HG03045 (cell line): ENCODE data around the gene CAMKK2.
"Not testable (repeated sequence)": the region's sequence is repeated elsewhere in the genome, so short reads cannot be mapped to it uniquely, and the experiment has no call there.

Experiments used
- ATAC-seq: cut with Tn5 transposase; IDR thresholded peaks from one replicate; pipeline ENCODE4 v1.9.1; 2021; ENCODE audit warnings: mild to moderate bottlenecking, moderate library complexity; ENCODE audit not compliant: unreplicated experiment

The CAMKK2 gene

GRCh38 chr12:121299662-121300061 is 3.2 kb upstream of the CAMKK2 start:
- no peak for ATAC-seq

- not testable (repeated sequence) for ATAC-seq
These were observed 1.9 kb upstream of the CAMKK2 start for GRCh38 chr12:121298411-121298810.

GRCh38 chr12:121297435-121297991 is 1.0 kb upstream of the CAMKK2 start:
- peak; percentile 4 for ATAC-seq

DNA sequence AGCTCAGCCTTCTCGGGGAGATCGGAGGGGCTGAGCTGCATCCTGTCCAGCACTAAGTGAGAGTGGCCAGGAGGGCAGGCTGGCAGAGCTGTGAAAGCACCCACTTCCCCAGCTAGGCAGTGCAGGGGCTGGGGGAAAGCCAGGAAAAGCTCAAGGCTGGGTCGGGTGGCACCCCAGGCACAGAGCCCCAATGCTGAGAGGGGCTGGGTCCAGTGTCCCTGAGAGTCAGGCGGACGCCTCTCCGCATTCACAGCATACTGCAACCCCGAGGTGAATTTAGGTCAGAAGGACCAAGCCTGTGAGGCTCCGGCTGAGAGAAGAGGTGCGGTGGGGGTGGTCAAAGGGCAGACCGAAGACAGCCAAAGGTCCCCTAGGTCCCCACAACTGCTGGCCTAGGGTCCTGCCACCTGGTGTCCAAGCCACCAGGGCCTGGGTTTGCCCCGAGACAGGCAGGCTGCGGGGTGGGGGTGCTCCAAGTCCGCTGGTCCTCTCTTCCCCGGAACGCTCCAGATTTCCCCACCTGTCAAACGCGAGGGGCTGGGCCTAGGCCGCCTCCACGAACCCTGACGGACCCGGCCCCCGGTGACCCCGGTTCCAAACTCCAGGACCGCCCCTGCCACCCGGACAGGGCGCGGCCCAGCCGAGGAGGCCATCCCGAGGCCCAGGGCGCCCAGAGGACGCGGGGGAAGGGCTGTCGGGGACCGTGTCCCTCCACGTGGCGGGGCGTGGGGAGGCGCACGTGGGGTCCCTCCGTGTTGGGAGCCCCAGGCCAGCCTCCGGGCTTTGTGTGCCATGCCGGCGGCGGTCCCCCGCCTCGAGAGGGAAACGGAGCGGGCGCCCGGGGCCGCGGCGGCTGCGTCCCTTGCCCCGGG is 527 bp downstream of the CAMKK2 start:
- ATAC-seq: peak; percentile 30

DNA sequence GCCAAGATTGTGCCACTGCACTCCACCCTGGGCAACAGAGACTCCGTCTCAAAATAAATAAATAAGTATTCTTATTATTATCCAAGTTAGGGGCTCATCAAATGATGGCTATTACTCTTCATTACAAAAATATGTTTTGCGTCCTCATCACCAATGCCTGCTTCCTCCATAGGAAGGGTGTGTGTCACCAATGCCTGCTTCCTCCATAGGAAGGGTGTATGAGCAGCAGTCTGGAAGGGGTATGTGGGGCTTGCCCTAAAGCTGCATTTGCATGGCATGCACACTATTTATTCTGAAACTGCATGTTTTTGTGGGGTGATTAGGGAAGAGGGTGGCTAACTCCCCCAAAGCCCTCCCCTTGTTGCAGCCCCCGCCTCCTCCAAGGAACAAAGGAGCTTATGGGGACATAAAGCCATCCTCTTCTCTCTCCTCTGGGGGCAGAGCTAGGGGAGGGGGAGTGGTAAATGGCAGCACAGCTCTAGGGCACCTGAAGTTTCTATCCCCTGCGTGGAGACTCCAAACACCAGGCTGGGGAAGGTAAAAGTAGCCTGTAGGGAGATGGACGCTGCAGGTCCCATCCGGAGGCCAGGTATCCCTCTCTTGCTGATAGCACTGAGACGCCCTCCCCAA is 1.3 kb downstream of the CAMKK2 start:
- ATAC-seq: no peak

- ATAC-seq: no peak
These were observed 2.2 kb downstream of the CAMKK2 start for GRCh38 chr12:121294151-121294889.

- ATAC-seq: no peak
These were observed 2.9 kb downstream of the CAMKK2 start for GRCh38 chr12:121293603-121294002.

- ATAC-seq: no peak
These were observed 6.1 kb downstream of the CAMKK2 start for GRCh38 chr12:121290410-121290809.

DNA sequence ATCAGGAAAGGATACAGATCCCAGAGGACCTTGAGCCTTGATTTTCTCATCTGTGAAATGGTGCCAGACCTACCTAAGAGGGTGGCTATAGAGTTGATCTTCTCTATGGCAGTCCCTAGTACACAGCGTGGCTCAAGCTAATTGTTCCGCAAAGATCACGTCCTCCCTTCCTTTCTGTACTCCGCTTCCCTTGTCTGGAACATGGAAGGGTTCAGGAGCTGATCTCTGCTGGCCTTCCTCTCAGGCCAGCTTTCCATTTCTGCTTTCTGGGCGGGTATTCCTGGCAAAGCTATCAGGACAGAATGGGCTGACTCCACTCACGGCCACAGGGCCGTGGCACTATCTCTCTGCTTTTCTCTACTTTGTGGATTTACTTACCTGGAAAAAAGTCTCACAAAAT is 6.5 kb downstream of the CAMKK2 start:
- no peak for ATAC-seq

DNA sequence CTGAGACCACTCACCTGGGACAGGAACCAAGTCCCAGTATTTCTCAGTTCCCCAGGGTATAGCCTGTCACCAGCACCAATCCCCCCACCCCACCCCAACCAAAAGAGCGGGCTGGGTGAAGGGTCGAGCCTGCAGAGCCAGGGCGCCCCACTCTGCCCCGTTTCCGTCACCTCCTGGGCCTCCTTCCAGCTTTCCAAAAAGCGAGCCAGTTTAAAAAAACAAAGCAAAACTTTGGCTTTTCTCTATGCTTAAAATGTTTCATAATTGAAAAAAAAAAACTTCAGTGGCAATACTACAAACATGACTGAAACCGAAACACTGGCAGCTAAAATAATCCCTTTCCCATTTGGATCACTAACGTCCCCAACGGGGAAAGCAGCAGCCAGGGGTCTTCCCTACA is 7.5 kb downstream of the CAMKK2 start:
- no peak for ATAC-seq

DNA sequence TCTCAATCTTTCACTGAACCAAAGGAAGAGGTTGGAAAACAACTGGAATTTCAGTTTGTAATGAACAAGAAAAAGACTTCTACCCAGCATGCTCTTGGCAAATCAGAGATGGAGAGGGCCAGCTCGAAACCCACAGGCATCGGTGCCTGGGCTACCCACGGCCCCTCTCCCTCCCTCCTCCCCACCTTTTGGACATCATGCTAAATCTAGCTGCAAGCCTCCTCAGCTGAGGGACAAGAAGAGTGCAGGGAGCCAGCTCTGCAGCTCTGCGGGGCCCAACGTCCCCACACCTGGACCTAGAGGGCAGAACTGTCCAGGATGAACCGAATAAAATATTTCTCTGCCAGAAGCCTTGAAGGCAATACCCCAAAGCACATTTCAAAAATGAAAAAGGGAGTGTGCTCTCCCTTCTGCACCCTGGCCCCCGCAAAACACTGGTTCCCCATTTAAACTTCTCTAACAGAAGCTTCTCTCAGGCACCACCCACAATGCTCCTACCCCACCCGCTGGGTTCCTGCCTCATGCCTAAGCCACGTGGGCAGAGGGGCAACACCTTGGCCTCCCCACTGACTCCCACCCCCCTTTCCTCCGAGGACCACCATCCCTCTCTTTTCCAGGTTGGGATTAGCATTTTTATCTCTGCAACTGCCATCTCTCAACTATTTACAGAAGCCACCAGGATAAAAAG is 8.2 kb downstream of the CAMKK2 start:
- no peak for ATAC-seq

DNA sequence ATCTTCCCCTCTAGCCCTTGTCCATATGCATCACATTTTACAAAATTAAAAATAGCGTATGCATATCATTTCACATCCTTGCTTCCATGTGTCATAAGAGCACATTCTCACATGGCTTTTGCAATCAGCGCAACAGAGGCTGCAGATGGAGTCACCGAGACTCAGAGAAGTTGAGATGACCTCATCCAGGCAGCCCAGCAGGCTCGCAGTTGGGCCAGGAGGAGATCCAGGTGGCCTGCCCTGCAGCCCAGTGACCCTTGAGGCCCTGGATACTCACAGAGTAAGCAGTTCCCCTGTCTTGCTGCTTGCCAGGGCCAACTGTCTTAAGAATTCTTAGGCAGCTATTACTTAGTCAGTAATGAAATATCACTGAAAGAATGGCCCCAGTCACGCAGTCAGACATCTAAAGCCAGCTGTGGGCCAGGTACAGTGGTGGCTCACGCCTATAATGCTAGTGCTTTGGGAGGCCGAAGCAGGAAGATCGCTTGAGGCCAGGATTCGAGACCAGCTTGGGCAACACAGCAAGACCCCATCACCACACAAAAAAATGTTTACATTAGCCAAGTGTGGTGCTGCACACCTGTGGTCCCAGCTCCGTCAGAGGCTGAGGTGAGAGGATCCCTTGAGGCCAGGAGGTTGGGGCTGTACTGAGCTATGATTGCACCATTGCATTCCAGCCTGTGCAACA is 9.1 kb downstream of the CAMKK2 start:
- no peak for ATAC-seq

DNA sequence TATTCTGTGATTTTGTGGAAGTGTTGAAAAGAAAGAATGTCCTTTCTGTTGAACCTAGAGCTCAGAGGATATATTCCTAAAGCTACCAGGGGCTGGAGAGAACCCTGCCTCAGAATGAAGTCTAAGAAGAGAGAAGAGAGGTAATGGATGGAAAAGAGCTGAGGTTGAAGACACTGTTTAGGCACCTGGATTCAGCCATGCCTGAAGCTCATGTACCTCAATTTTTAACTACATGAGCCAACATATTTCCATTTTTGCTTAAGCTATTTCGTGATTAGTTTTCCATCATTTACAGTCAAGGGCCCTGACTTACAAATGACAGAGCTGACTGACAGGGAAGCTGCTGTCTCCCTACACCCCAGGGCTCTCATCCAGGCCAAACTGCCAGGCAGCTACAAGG is 10.7 kb downstream of the CAMKK2 start:
- ATAC-seq: no peak

DNA sequence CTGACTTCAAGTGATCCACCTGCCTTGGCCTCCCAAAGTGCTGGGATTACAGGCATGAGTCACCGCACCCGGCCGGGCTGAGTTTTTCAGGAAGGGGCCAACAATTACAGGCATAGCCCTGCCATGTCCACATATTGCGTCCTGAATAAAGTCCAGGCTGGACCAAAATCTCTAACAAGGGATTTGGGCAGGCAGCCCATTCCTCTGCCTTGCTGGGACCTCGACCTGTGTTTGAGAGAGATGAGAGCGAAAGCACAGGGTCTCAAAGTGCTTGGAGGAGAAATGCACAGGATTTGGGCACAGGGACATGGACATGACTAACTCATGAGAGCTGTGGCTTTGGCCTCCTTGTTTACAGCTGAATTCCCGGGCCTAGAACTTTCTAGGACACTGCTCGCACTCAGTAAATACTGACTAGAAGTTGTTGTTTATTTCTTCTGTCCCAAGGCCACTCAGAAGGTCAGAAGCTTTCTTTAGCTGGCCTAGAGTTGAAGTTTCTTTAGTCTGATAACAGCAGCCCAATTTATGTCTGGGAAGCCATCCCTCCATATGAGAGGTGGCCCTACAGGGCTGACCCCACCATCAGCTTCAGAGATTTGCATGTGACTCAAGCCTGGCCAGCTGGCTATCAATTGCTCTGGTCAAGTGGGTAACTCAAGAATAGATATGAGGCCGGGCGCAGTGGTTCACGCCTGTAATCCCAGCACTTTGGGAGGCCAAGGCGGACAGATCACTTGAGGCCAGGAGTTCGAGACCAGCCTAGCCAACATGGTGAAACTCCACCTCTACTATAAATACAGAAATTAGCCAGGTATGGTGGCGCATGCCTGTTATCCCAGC is 11.7 kb downstream of the CAMKK2 start:
- no peak for ATAC-seq

GRCh38 chr12:121283841-121284240 is 12.7 kb downstream of the CAMKK2 start:
- no peak for ATAC-seq

GRCh38 chr12:121283388-121283787 is 13.1 kb downstream of the CAMKK2 start:
- ATAC-seq: no peak

- not testable (repeated sequence) for ATAC-seq
These were observed 13.6 kb downstream of the CAMKK2 start for GRCh38 chr12:121282910-121283309.

DNA sequence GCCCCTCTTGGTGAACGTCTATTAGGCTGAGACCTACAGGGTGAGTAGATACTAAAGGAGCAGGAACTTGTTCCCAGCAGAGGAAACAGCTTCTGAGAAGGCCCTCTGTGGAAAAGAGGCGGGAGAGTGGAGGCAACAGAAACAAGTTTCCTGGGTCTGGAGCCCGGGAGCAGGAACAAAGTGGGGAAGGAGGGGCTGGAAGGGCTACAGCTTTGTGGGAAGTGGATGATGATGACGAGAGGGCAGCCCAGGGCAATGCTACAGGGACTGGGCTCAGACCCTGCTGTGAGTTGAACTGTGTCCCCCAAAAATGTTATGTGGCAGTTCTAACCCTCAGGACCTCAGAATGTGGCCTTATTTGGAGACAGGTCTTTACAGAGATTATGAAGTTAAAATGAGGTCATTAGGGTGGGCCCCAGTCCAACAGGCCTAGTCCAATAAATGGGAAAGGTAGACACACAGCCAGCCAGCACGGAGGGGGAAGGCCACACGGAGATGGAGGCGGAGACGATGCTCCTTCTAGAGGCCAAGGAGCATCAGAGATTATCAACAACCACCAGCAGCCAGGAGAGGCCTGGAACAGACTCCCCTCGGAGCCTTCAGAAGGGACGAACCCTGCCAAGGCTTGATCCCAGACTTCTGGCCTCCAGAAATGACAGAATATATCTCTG is 14.3 kb downstream of the CAMKK2 start:
- ATAC-seq: no peak

DNA sequence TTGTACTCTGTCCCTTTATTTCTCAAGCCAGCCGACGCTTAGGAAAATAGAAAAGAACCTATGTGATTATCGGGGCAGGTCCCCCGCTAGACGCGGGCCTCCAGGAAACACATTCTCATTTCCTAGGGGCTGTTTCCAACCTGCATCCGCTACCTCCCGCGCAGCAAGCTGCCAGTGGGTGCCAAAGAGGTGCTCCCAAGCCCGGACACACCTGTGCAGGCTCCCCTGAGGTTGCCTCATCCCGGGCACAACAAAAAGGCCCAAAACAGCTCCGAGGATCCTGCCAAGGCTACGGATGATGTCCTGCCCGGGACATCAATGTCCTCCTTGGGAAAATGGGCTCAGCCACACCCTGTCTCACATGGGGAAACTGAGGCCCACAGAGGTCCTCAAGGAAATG is 15.4 kb downstream of the CAMKK2 start:
- not testable (repeated sequence) for ATAC-seq
